Activated CD4-positive, alpha-beta T cell treated with anti-CD3 and anti-CD28 coated beads, Interleukin-2, Interleukin-4, amounts not matched to agents 100 ng/mL and 50 ng/mL, durations not matched to agents 16 hours and 8 hours (primary cell): ENCODE results near the gene C1orf35.
A peak's percentile ranks its signal among the peaks of the same experiment; 100 is the strongest.

Experiments used
- DNase-seq: peaks from one replicate; pipeline ENCODE4 v3.0.0-alpha.2; 2020; ENCODE audit warnings: low spot score

Gene C1orf35

DNA sequence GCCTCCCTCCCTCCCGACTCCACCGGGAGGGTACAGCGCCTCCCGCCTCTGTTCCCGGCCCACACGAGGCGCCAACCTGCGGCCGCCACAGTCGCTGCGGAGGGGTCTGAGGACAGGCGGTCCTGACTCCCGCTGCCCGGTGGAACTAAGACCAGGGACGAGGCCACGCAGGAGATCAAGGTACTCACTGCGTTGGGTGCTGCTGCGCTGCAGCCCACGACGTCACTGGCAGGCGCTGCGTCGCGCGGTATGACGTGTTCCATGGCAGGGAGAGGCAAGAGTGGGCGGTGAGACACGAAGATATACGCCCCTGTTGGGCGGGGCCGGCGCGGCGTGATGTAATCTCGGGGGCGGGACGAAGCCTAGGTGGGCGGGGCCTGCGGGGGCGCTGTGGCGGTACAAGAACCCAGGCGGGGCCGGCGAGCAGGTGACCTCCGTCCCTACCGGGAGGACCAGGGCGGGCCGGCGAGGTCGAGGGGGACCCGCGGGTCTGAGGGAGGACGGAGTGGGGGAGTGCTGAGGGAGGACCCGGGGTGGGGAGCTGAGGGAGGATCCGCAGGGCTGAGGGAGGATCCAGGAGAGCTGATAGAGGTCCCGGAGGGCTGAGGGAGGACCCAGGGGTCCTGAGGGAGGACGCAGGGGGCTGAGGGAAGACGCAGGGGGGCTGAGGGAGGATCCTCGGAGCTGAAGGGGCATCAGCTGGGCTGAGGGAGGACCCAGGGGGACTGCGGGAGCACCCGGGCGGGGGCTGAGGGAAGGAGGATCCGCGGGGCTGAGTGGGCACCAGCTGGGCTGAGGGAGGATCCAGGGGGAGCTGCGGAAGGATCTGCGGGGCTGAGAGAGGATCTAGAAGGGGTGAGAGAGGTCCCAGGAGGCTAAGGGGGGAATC is 6.2 kb upstream of the C1orf35 start, which contains the start of gene MRPL55:
TSS of gene MRPL55 (minus strand) at position 227 of the 889 bp plus-strand sequence. CDS start 1,039 bp downstream, outside the sequence.
- peak; percentile 98 for DNase-seq

GRCh38 chr1:228108742-228109072 is 5.6 kb upstream of the C1orf35 start:
- DNase-seq, result no peak

DNA sequence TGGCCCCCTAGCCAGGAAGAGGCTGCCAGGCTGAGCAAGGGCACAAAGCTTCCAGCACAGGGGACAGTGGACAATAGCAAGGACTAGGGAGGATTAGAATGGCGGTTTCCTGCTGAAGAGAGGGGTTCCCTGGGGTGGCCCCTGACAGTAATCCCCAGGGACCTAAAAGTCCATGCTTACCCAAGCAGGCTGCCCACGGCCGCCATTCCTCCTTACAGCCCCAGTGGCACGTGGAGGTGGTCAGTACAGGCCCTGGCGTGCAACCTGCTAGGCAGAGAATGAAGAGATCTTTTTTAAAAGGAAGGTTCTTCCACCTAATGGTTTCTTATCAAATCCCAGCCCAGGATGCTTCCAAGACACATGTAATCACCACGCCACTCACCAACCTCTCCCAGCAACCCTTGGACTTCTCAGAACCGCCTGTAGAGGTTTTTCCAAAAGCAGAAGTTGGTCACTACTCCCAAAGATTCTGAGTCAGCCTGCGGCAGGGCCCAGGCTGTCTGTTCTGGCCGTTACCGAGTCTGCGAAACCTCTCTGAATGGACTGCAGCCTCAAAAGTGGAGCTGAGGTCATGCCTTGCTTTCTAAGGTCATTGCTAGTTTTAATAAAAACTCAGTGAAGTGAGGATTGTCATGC is 5.0 kb upstream of the C1orf35 start:
- no peak for DNase-seq

GRCh38 chr1:228107636-228108035 is 4.5 kb upstream of the C1orf35 start:
- DNase-seq, result no peak

DNA sequence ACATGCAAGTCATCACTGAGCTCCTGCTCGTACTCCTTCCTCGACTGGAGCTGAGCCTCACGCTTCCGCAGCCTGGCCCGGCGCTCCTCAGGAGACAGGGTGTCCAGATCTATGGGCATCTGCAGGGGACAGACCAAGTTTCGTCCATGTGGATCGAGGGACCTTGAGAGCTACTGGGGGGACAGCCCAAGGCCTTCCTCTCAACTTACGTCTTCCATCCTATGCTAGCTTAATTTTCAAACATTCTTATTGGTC is 3.6 kb upstream of the C1orf35 start:
- DNase-seq, result no peak

DNA sequence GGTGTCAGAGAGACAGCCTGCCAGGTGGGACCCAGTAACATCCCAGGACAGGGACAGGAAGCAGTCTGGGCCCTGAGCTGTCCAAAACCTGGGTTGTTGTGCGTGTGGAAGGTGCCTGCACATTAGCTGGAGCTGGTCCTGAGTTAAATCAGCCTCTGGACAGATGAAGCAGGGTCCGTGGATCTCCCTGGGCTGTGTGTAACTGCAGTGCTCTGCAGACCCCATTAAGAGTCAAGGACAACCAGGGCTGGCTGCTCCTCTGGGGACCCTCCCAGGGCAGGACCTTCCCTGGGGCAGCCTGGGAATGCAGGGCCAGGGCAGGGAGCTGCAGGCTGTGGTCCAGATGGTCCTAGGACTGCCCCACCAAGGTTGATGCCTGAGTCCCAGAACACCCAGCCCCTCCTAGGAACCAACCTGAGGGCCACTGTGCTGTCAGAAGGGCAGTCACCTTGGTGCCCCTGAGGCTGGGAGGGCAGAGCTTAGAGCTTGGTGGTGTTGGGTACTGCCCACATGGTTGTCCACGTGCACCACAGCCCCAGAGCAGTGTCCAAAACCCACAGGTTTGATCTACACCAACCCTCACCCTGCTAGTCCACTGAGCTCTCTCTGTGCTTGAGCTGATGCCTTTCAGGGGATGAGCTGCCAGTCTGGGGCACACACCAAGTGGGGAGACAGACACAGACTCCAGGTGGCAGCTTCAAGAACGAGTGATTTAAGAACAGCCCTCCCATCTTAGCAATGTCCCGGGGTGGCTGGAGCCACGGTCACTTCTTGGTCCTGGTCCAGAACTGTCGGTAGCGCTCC is 3.1 kb upstream of the C1orf35 start:
- DNase-seq, result no peak

- no peak for DNase-seq
These were observed 2.3 kb upstream of the C1orf35 start for GRCh38 chr1:228105270-228105995.

- DNase-seq, result no peak
These were observed 1.6 kb upstream of the C1orf35 start for GRCh38 chr1:228104526-228105269.

DNA sequence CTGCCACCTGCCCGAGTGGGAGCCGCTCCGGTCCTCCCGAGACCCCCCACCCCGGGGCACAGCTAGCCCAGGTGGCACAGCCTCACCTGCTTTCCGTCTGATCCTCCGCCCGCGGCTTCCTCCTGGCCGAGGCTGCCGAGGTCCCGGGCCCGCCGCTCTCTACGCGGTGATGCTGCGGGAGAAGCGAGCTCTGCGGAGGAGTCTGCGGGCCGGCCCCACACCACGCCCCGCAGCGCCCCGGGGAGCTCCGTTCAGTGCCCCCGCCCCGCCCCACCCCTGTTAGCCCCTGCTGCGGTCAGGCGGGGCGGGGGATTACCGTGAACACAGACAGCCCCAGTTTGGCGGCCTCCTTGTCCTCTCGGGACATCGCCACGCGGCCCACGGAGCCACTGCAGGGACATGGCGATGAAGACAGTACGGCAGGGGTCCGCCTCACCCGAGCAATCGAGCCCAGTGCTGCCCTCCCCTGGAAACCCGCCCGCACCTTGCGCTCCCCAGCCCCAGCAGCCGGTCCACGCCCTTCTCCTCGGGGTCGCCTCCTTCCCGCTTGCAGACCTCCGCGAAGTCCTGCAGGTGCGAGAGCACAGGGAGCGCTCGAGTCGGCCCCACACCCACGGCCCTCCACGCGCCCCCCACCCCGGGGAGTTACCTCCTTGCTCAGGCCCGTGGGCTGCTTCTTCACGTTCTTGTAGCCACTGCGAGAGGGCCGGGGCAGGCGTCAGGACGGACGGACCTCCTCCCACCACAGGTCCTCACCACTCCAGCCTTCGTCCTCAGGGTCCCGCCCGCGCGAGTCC is 933 bp downstream of the C1orf35 start:
- DNase-seq, result peak; percentile 42

DNA sequence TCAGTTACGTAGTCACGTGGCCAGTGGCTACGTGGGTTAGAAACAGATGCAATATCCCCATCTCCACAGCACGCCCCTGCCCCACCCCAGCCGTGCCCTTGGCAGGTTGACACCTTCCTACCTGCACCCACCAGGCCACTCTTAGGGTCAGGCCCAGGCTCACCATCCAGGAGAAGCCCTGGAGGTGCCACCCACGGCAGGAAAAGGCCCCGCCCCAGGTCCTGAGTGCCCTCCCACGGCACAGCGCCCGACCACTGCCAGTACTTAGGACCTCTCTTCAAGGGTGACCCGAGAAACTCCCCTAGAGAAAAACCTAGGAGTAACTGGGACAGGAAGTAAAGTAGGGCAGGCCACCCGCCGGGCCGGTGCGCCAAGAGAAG is 1.5 kb downstream of the C1orf35 start:
- no peak for DNase-seq

GRCh38 chr1:228100822-228101613 is 2.1 kb downstream of the C1orf35 start:
- no peak for DNase-seq

DNA sequence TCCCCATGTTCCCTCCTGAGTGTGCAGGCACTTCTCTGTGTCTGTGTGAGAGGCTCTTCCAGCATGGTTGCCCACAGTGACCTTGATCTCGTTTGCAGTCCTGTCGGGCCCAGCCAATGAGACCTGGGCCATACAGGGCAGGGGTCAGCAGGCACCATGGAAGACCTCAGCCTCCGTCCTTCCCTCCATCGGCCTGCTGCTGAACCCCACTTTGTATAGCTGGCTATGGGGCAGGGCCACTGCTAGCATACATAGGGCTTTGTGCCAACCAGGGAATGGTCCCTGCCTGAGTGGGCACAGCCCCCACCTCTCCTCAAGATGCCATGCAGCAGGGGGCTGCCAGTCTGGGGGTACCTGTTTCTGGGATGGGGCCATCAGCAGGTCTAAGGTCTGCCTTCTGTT is 3.8 kb downstream of the C1orf35 start:
- no peak for DNase-seq

- no peak for DNase-seq
These were observed 4.7 kb downstream of the C1orf35 start for GRCh38 chr1:228098323-228098931.

- DNase-seq, result no peak
These were observed 5.6 kb downstream of the C1orf35 start for GRCh38 chr1:228097333-228098081.

DNA sequence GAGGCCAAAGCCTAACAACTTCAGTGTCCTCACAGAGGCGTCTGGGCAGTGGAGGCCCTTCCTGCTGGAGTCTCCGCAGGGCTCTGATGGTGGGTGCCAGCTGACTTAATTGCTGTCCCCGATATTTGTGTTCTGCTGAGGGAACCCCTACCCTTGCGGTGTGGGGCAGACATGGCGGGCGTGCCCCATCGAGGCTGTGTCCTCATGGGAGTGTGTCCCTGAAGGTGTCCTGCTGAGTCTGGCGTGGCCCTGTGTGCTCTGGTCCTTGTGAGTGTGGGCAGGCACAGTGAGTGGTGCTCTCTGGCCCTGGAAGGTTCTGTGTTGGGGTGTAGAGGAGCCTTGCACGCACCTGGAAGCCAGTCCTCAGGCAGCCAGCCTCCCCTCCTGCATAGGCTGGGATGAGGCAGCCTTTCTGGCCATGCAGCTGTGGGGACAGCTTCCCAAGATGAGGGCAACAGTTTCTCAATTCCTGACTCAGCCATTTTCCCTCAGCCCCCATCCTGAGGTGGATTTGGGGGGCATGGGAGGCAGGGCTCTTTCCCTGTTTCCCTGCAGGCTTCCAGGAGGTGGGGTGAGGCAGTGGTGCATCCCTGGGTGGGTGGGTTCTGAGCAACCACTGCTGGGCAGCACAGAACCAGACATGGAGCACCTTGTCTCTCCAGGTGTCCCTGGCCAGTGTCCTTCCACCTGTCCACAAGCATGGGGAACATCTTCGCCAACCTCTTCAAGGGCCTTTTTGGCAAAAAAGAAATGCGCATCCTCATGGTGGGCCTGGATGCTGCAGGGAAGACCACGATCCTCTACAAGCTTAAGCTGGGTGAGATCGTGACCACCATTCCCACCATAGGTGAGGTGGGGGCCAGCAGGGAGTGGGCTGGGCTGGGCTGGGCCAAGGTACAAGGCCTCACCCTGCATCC is 6.5 kb downstream of the C1orf35 start:
- no peak for DNase-seq

GRCh38 chr1:228095938-228096337 is 7.2 kb downstream of the C1orf35 start:
- DNase-seq, result no peak

DNA sequence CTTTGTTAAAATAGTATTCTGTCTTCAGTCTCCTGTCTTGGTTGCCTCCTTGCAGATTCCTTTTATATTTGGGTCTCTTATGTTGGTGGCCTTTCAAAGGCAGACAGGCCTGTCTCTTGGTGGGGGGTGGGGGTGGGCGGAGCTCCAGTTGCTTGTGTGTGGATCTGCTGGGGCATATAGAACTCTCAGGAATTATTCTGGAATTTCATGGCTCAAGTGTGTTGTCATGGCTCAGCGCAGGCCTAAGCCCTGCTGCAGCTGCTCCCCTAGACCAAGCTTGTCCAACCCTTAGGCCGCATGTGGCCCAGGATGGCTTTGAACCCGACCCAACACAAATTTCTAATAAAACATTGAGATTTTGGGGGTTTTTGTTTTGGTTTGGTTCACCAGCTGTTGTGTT is 8.0 kb downstream of the C1orf35 start:
- DNase-seq, result no peak
